ENCODE results near the gene CYP26C1. TPM values are rescaled to one million over a fixed set of nuclear protein-coding genes. Genes with fewer than 3 reads are reported as not detected.

CYP26C1 gene
- total RNA-seq, 6 donors from 2014 or later: 0.22 to 0.46 (median 0.37) TPM; not detected in 1

GRCh38 chr10:93110472-93111146 is 50.0 kb downstream of the CYP26C1 start:
- 82% methylated on average over 3 of the region's 3 CpGs for WGBS, 2 donors
- Histone ChIP-seq H3K4me1 (no peaks in the 10 kb centered on the region), H3K27me3 (no peaks in the 10 kb centered on the region), H3K4me3 (no peak overlapping the region), H3K9me3 (no peaks in the 10 kb centered on the region), H3K36me3 (no peaks in the 10 kb centered on the region), H3K27ac (no peak overlapping the region)
- ATAC-seq (ENCODE audit: low FRiP score in 2 of 2) (no peak), DNase-seq (no peak)
- TF ChIP-seq EP300 (IDR thresholded peaks at IDR 0.05) (no peak), POLR2AphosphoS5 (IDR thresholded peaks at IDR 0.05) (no peak), CTCF (IDR thresholded peaks at IDR 0.05) (no peak), POLR2A (IDR thresholded peaks at IDR 0.05) (no peak)

GRCh38 chr10:93113042-93113441 is 52.4 kb downstream of the CYP26C1 start:
- H3K4me3 ChIP-seq: no peak overlapping the region
- no peak for TF ChIP-seq POLR2AphosphoS5 (IDR thresholded peaks at IDR 0.05)
- TF ChIP-seq POLR2A (IDR thresholded peaks at IDR 0.05): no peak
- TF ChIP-seq EP300 (IDR thresholded peaks at IDR 0.05): no peak
- H3K4me1 ChIP-seq: no peaks in the 10 kb centered on the region
- no peaks in the 10 kb centered on the region for H3K36me3 ChIP-seq
- no peak for ATAC-seq (ENCODE audit: low FRiP score in 2 of 2)
- WGBS, 2 donors: 72 to 74% methylated on average over 2 of the region's 2 CpGs
- H3K27ac ChIP-seq: no peak overlapping the region
- H3K9me3 ChIP-seq: no peaks in the 10 kb centered on the region
- DNase-seq: no peak
- H3K27me3 ChIP-seq: no peaks in the 10 kb centered on the region

- peak; percentile 66 to 82 for ATAC-seq (ENCODE audit: low FRiP score in 2 of 2)
- TF ChIP-seq POLR2AphosphoS5 (IDR thresholded peaks at IDR 0.05) (no peak), CTCF (IDR thresholded peaks at IDR 0.05) (peak in 5 of 6 experiments; percentile 23 to 50 (median 41)), EP300 (IDR thresholded peaks at IDR 0.05) (no peak), POLR2A (IDR thresholded peaks at IDR 0.05) (no peak)
- no peaks in the 10 kb centered on the region for H3K27me3 ChIP-seq
- WGBS, 2 donors: 60 to 61% methylated on average over 3 to 4 of the region's 4 CpGs
- H3K4me1 ChIP-seq: no peaks in the 10 kb centered on the region
- H3K9me3 ChIP-seq: no peaks in the 10 kb centered on the region
- no peak overlapping the region for H3K27ac ChIP-seq
- no peak overlapping the region for H3K4me3 ChIP-seq
- H3K36me3 ChIP-seq: no peaks in the 10 kb centered on the region
- peak in 1 of 2 donors; percentile 60 for DNase-seq
Observed at GRCh38 chr10:93115661-93116383, 55.2 kb downstream of the CYP26C1 start.

Other genes starting within 250 kb of the CYP26C1 start
- 10 to 100 TPM in 5 of 6 donors, 1 to 10 TPM in 1; 7.1 to 27.3 (median 20.1) TPM for gene EXOC6, start 212.3 kb upstream of the CYP26C1 start, total RNA-seq
- gene CYP26A1, start 13.1 kb downstream of the CYP26C1 start, total RNA-seq: not detected

Data from upper lobe of left lung (tissue), 6 donors.